ENCODE measurements around the gene SEMA3E. TPM values are rescaled to one million over a fixed set of nuclear protein-coding genes. Genes with fewer than 3 reads are reported as not detected.

SEMA3E gene
- total RNA-seq, 2 donors from 2014 or later = 339 to 438 TPM

DNA sequence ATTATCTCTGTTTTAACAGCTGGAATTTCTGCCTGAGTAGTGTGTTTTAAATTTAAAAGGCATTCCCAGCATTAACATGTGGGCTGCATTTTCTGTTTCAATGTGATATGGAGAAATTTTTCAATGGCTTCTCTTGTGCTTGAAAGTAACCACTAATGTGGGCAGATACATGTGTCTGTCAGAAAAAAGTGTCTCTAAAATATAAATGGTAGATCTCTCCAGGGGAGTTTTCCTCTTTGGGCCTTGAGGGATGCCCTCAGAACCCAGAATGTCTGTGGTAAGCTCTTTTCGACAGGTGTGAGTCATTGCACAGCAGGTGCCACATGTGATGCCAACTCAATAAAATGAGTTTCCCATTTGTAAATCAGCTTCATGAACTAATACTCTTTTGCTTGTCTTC lies 221.1 kb downstream of the SEMA3E start:
- Mint-ChIP-seq H3K27me3 (ENCODE audit: insufficient read depth) (no peaks in the 10 kb centered on the region), H3K27ac (peak overlapping the region; percentile 36), H3K4me3 (no peak overlapping the region), H3K4me1 (peaks cover 49% of the 10 kb centered on the region), H3K36me3 (ENCODE audit: low read depth) (peaks cover 17% of the 10 kb centered on the region), H3K9me3 (no peaks in the 10 kb centered on the region)
- 88% methylated on average over 1 of the region's 1 CpG; no CpG with 5 or more reads in 1 of the 2 experiments for WGBS, 2 experiments (ENCODE audit: insufficient coverage in 1 of 2, insufficient read length in 1 of 2)
- H3K4me1 ChIP-seq (ENCODE audit: control insufficient read depth, insufficient read depth, low read length) = peaks cover 2% of the 10 kb centered on the region
- H3K4me3 ChIP-seq (ENCODE audit: low read length) = no peak overlapping the region
- no peak overlapping the region for H3K27ac ChIP-seq (ENCODE audit: low read depth, low read length)
- no peak overlapping the region for H3K9ac ChIP-seq (ENCODE audit: extremely low read depth, low read length, poor library complexity, severe bottlenecking)
- TF ChIP-seq, protein P1, sequence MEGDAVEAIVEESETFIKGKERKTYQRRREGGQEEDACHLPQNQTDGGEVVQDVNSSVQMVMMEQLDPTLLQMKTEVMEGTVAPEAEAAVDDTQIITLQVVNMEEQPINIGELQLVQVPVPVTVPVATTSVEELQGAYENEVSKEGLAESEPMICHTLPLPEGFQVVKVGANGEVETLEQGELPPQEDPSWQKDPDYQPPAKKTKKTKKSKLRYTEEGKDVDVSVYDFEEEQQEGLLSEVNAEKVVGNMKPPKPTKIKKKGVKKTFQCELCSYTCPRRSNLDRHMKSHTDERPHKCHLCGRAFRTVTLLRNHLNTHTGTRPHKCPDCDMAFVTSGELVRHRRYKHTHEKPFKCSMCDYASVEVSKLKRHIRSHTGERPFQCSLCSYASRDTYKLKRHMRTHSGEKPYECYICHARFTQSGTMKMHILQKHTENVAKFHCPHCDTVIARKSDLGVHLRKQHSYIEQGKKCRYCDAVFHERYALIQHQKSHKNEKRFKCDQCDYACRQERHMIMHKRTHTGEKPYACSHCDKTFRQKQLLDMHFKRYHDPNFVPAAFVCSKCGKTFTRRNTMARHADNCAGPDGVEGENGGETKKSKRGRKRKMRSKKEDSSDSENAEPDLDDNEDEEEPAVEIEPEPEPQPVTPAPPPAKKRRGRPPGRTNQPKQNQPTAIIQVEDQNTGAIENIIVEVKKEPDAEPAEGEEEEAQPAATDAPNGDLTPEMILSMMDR (conservative IDR thresholded peaks at IDR 0.05) = no peak
- DNase-seq = peak; percentile 76
- H3K9me3 ChIP-seq (ENCODE audit: control insufficient read depth, low read length) = no peaks in the 10 kb centered on the region
- peaks cover 8% of the 10 kb centered on the region for H3K36me3 ChIP-seq (ENCODE audit: control insufficient read depth, insufficient read depth, low read length)
- no peaks in the 10 kb centered on the region for H3K27me3 ChIP-seq (ENCODE audit: control insufficient read depth, insufficient read depth, low read length, poor library complexity, severe bottlenecking)

DNA sequence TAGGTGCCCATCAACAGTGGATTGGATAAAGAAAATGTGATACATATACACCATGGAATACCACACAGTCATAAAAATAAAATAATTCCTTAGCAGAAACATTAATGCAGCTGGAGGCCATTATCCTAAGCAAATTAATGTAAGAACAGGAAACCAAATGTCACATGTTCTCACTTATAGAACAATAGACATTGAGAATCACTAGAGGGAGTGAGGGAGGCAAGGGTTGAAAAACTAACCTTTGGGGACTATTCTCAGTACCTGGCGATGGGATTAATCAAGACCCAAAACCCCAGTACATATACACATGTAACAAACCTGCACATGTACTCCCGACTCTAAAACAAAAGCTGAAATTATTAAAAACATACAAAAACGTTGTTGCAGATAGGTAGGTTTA lies 222.6 kb downstream of the SEMA3E start:
- TF ChIP-seq, protein P1 (conservative IDR thresholded peaks at IDR 0.05) = peak; percentile 48
- Mint-ChIP-seq H3K4me1 (peaks cover 53% of the 10 kb centered on the region), H3K27me3 (ENCODE audit: insufficient read depth) (no peaks in the 10 kb centered on the region), H3K36me3 (ENCODE audit: low read depth) (peaks cover 13% of the 10 kb centered on the region), H3K27ac (no peak overlapping the region), H3K9me3 (no peaks in the 10 kb centered on the region), H3K4me3 (no peak overlapping the region)
- Histone ChIP-seq H3K36me3 (ENCODE audit: control insufficient read depth, insufficient read depth, low read length) (peaks cover 8% of the 10 kb centered on the region), H3K9ac (ENCODE audit: extremely low read depth, low read length, poor library complexity, severe bottlenecking) (no peak overlapping the region), H3K27ac (ENCODE audit: low read depth, low read length) (no peak overlapping the region), H3K27me3 (ENCODE audit: control insufficient read depth, insufficient read depth, low read length, poor library complexity, severe bottlenecking) (no peaks in the 10 kb centered on the region), H3K4me3 (ENCODE audit: low read length) (no peak overlapping the region), H3K9me3 (ENCODE audit: control insufficient read depth, low read length) (no peaks in the 10 kb centered on the region), H3K4me1 (ENCODE audit: control insufficient read depth, insufficient read depth, low read length) (peaks cover 2% of the 10 kb centered on the region)
- DNase-seq = no peak
- 69% methylated on average over 3 of the region's 3 CpGs; no CpG with 5 or more reads in 1 of the 2 experiments for WGBS, 2 experiments (ENCODE audit: insufficient coverage in 1 of 2, insufficient read length in 1 of 2)

DNA sequence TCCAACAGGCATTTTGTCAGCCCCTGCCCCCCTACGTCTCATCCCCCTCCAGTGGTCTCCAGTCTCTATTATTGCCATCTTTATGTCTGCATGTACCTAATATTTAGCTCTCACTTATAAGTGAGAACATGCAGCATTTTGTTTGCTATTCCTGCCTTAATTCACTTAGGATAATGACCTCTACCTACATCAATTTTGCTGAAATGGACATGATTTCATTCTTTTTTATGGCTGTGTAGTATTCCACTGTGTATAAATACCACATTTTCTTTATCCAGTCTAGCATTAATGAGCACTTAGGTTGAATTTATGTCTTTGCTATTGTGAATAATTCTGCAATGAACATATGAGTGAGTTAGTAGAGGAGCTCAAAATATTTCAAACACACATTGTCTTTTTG lies 229.9 kb downstream of the SEMA3E start:
- H3K36me3 Mint-ChIP-seq (ENCODE audit: low read depth) = peaks cover 11% of the 10 kb centered on the region
- no peak for DNase-seq
- Histone ChIP-seq H3K4me1 (ENCODE audit: control insufficient read depth, insufficient read depth, low read length) (no peaks in the 10 kb centered on the region), H3K27ac (ENCODE audit: low read depth, low read length) (no peak overlapping the region), H3K9ac (ENCODE audit: extremely low read depth, low read length, poor library complexity, severe bottlenecking) (no peak overlapping the region), H3K27me3 (ENCODE audit: control insufficient read depth, insufficient read depth, low read length, poor library complexity, severe bottlenecking) (no peaks in the 10 kb centered on the region), H3K4me3 (ENCODE audit: low read length) (no peak overlapping the region), H3K9me3 (ENCODE audit: control insufficient read depth, low read length) (peaks cover 4% of the 10 kb centered on the region), H3K36me3 (ENCODE audit: control insufficient read depth, insufficient read depth, low read length) (peaks cover 13% of the 10 kb centered on the region)
- H3K4me3 Mint-ChIP-seq = no peak overlapping the region
- no peaks in the 10 kb centered on the region for H3K9me3 Mint-ChIP-seq
- 96% methylated on average over 1 of the region's 1 CpG; no CpG with 5 or more reads in 1 of the 2 experiments for WGBS, 2 experiments (ENCODE audit: insufficient coverage in 1 of 2, insufficient read length in 1 of 2)
- peaks cover 28% of the 10 kb centered on the region for H3K4me1 Mint-ChIP-seq
- TF ChIP-seq, protein P1 (conservative IDR thresholded peaks at IDR 0.05) = no peak
- H3K27me3 Mint-ChIP-seq (ENCODE audit: insufficient read depth) = no peaks in the 10 kb centered on the region
- H3K27ac Mint-ChIP-seq = no peak overlapping the region
